ELF-1 (cell line): ENCODE data around the gene RERG.

ENCODE experiments used
- DNase-seq: peaks from one replicate; pipeline ENCODE4 v3.0.0-alpha.2; 2016; ENCODE audit warnings: low read depth, low spot score

RERG gene

DNA sequence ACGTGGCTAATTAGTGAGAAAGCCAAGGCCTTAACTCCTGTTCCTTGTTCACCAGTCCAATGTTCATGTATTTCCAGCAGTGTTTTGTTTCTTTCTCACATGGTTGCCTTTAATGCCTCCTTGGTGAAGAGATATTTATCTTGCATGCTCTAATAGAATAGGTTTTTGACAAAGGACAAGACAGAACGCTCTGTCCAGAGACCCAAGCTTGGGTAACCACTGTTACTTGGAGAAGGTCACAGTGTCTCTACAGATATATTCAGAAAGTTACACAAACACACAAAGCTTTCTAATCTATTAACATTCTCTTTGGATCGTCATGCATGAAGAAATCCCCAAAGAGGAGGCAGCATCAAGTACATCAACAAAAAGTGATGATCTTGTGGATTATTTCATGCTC lies 33.1 kb downstream of the RERG start:
- no peak for DNase-seq

DNA sequence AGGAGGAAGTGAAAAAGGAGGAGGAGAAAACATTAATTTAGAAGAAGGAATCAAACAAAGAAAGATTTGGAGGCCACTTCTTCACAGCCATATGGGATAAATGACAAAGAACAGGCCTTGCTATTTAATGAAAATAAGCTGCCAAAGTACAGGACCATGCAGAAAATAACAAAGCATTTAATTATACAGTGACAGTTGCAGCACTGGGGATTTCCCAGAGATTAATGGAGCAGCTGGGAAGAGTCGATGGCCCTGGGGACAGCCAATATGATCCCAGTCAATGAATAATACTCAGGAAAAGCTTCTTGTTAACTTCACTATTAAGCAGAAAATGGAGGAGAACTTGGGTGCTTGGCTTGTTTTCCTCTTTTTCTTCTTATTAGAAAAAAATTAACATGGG lies 34.6 kb downstream of the RERG start:
- no peak for DNase-seq

DNA sequence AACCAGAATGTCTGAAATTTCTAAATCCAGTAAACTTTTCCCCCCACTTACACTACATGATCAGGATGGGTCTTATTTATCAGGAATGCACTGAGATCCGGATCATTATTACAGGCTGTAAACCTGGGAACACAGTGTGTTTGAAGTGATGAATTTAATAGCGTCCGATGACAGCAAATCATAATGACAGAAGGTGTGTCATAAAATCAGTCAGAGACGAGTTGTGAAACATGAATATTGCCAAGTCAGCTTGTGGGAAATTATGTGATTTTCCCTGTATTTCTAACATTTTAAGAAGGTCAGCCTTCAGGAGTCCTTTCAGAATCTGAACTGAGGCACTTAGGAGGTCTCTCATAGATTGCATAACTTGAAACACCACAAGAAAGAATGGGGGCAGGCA lies 36.7 kb downstream of the RERG start:
- no peak for DNase-seq

DNA sequence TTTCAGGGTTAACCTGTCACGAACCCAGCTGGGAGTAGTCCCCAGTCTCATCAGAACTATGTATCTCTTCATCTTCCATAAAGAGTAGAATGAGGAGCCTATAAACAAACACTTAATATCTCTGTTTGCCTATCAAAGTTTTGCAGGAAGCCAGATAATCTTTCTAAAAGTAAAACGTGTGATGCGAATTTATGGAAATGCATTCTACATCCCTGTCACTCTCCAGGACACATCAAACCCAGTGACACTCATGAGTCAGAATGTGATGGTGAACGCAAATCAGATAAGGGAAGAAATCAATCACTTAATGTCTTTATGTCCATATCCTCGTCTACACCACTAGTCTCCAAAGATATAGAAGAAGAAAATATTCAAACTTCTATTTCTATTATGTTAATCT lies 37.4 kb downstream of the RERG start:
- DNase-seq: no peak

DNA sequence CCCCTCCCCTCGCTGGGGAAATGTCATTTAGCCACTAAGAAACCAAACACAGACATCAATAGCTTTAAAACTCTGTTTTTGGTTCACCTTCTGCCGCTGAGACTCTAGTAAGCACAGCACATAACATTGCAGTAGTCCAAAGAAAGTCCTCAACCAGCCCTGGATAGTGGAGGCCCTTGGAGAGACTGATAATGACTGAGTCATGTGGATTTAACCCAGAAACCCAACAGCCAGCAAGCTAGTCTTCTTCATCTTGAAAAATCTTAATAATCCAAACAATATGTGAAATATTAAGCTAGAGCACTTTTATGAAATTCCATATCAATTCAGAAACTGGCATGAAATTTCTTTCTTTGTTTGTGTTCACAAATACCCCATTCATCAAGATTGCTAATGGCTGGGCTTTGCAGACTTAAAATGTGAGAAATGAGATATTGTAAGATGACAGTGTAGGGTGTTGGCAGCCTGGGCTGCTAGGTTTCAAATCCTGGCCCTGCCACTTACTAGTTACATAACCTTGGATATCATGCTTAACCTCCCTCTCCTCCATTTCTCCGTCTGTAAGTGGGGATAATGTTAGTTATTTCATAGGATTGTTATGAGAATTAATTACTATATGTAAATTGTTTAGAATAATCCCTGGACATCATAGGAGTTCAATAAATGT lies 40.1 kb downstream of the RERG start:
- DNase-seq: no peak

DNA sequence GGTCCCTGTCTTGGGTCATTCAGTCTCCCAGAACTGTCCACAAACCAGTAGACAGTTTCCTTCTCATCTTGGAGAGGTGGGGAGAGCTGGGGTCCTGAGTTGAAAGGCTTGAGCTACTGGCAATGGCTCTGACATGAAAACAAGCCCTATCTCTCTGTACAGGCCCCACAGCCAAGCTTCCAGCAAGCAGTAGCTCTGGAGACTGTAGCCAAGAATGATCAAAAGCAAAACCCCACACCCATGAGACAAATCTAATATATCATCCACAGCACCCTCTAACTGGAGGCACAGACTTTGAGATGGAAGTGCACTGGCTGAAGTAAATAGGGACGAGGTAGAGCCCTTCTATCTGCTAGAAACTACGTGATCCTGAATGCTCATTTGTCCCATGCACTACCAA lies 40.9 kb downstream of the RERG start:
- DNase-seq: no peak

DNA sequence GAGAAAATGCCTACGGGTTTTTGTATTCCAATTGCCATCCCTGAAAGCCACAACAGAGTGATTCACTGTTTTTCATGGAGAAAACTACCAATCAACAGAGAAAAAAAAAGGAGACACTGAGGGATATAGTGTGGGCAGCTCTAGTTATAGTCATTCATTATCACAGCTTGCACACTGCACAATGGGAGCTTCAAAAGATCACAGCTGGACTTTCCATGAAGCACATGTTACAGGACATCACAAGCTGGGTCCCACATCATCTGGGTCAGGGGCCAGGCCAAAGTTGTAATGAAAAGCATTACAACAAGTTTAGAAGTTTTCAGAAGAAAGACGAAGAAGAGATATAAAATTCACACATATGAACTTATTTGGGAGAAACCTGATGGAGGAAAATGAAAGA lies 41.5 kb downstream of the RERG start:
- no peak for DNase-seq

DNA sequence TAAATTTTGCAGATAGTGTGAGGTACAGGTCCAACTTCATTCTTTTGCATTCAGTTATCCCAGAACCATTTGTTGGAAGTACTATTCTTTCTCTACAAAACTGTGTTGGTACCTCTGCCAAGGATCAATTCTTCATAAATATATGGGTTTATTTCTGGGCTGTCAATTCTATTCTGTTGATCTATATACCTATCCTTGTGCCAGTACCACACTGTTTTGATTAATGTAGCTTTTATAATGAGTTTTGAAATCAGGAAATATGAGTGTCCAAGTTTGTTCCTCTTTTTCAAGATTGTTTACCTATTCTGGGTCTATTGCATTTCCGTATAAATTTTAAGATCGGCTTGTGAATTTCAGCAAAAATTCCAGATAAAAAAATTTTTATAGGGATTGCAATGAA lies 48.1 kb downstream of the RERG start:
- DNase-seq: no peak

DNA sequence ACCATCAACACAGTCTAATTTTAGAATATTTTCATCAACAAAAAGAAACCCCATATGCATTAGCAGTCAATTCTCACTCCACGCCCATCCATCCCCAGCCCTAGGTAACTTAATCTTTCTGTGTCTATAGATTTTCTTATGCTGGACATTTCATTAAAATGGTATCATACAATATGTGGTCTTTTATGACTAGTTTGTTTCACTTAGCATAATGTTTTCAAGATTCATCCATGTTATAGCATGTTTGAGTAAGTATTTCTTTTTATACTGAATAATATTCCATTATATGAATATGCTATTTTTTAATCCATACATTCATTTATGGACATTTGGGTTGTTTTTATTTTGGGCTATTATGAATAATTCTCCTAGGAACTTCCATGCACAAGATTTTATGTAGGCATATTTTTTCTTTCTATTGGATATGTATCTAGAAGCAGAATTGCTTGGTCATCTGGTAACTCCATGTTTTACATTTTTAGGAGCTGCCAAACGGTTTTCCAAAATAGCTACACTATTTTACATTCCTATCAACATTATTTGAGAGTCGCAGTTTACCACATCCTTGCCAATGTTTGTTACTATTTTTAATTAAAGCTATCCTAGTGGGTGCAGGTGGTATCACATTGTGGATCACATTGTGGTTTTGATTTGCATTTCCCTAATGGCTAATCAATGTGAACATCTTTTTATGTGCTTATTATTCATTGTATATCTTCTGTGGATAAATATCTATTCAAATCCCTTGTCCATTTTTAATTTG lies 49.0 kb downstream of the RERG start:
- DNase-seq: no peak

DNA sequence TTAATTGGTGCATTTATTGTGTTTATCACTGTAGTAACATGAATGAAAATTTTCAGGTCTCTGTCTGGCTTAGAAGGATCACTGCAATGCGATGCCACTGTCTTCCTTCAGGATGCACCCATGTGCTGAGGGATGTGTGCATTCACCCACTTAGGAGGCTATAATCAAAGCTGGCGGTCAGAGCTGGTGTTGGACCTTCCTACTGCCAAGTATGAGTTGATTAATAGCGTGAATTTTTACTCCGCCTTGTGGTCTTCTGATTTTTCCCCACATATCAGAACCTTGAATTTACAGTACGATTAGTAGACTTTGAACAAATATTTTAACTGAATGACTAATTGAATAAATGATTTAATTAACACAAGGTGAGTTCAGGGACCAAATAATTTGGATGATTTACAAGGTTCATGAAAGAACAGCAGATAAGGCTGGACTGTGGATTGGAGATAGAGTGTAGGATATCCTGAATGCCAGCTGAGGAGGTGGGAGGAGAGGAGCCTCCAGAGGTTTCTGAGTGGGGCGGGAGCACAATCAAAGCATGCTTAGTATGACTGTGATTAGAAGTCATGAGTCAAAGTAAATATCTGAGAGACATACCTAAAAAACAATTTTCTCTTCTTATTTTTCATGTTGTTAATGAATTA lies 50.1 kb downstream of the RERG start:
- no peak for DNase-seq

DNA sequence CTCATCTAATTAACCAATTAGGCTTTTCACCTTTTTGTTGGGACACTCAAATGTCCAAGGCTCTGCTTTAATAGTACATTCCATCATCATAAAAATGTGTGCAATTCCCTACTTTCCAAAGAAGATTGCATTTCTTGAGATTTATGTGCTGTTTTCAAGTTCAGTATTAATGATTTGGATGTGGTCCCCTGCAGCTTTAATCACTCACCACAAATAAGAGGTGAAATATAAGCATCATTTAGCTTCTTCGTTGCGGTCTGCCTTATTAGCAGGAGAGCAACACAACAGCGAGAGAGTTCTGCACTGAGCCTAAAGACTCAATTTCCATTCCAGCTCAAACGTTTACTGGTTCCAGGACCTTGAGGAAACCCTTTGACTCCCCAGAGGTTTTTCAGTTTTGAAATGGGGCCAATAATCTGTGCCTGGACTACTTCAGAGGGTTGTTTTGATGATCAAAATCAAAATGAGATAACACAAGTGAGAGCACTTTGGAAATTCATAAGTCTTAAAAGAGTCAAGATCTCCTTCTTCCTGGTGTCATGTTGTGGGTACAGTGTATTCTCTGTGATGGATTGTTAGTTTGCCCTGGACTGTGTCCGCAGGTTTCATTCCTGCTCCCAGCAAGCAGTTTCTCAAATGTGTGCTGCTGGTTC lies 53.1 kb downstream of the RERG start:
- DNase-seq: no peak

DNA sequence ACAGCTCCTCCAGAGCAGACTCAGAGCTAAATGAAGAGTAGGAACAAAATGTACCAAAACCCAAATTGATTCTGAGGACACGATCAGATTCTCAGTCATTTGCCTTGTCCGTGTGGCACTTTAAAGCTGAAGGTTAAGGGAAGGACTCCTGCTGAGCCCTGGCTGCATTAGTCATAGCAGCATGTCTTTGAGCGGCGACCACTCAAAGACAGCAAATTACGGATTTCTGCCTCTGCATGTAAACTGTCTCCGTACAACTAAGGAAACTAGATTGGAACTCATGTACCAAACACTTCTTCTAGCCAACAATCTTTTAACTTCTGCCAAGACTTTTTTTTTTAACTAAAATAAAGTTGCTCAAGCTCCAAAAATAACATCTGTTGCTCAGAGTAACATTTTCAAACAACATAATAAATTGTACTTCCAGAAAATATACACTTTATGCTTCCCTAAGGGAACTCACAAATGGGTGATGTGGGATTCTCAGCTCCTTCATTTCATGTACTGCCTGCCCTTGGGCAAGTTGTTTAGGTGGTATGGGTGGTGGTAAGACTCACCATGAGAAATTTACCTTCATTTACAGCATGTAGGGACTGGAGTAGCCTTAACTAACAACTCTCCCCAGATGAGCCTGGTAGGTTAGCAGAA lies 56.1 kb downstream of the RERG start:
- no peak for DNase-seq

DNA sequence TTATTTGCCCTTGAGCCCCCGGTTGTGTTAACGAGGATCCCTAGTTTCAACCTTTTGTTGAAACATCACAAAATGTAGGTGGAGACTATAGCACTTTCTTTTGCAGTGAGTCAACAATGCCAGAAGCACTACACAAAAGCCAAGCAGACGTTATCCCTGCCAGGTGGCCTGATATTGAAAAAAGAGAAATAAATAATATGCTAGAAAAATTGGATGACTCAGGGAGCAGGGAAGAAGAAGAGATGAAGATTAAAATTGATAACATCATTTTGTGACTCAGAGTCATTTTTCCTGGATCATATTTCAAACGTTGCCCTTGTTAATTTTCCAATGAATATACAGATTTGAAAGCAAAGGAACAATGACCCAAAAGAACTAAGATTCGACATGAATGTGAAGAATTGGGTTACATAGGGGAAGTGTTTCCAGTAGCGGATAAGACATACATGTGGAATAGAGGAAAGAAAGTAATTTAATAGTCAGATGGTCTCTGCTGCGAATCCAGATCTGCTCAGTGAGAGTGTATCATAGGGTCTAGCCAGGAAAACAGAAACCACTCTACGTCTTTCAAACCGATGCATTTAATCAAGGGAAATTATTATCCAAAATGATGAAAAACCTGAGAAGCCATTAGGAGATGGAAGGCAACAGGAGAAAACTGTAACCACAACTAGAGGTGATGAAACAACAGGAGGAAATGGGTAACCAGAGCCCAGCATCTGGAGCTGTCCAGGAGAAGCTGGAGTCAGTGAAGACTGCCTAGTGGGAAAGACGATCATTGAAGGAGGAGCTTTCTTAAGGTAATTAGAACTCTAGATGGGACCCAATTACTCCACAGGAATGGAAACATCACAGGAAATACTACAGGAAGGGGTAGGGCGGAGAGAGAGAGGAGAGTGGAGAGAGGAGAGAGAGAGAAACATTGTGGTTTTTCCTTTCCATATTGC lies 57.9 kb downstream of the RERG start:
- no peak for DNase-seq

DNA sequence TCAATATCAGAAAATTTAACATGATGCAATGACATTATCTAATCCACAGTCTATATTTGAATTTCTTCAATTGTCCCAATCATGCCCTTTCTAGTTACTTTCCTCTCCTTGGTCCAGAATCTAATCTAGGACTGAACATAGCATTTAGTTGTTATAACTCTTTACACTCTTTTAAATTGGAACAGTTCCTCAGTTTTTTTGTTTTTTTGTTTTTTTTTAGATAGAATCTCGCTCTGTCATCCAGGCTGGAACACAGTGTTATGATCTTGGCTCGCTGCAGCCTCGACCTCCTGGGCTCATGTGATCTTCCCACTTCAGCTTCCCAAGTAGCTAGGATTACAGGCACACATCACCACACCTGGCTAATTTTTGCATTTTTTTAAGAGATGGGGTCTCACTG lies 63.1 kb downstream of the RERG start:
- no peak for DNase-seq

DNA sequence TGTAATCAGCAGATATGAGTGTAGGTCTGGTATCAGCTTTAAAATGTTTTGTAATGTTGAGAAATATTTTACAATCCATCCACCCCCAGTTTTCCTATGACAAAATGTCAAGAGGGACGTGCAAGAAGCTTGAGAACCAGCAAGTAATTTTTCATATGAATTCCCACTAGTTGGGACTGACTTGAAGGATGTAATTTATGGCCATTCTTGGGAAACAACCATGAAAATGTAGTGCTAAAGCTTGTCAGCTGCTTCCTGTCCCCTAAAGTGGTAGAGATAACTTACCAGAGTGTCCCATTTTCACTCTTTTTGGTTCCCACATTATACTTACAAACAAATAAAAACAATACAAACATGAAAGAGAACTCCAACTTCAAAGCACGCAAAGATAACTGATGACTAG lies 63.9 kb downstream of the RERG start:
- DNase-seq: no peak

DNA sequence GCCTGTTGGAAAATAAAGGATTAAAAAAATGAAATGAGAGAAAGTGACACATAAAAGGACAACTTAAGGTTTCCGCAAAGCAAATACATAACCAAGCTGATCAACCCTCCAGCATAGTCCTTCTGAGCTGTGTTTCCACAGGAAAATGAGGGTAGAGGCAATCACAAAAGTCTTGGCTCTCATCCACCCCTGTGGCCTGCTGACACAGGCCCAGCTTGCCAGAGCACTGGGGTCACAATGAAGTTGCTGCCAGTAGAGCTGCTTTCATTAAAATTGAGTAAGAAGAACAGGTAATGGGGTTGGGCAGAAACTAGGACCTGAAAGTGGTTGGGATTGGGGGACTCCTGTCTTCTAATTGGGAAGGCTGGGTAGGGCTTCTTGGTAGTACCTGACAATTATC lies 65.9 kb downstream of the RERG start:
- DNase-seq: peak; percentile 10

DNA sequence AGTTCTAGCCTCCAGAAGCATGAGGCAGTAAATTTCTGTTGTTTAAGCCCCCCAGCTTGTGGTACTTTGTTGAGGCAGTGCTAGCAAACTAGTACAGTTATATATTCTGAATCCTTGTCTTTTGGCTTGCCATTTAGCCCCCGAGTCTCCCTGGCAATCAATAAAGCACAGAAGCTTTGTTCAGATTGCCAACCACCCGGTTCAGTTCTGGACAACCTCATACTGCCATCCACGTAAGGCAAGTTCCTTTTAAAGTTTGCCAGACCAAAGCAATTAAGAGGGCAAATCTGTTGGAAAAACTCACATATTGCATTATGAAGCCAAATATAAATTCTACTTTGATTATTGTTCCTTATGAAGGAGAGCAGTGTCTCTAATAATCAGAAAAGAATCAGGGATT lies 67.1 kb downstream of the RERG start:
- no peak for DNase-seq

DNA sequence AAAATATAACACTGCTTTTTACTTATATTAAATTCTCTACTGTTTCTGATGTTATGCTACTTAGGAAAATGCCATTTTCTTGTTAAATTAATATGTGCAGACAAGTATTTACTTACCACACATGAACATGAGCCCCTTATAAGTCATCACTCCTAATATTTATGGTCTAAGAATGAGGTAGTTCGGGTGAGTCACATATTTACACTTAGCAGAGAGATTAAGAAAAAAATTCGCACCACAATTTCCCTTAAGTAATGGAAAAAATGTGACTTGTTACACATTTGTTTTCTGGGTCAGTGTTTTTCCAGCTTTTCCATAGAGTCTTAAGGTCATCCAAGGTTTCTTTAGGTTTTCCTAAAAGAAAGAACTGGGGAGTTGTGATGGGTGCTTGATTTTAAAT lies 68.3 kb downstream of the RERG start:
- DNase-seq: no peak

DNA sequence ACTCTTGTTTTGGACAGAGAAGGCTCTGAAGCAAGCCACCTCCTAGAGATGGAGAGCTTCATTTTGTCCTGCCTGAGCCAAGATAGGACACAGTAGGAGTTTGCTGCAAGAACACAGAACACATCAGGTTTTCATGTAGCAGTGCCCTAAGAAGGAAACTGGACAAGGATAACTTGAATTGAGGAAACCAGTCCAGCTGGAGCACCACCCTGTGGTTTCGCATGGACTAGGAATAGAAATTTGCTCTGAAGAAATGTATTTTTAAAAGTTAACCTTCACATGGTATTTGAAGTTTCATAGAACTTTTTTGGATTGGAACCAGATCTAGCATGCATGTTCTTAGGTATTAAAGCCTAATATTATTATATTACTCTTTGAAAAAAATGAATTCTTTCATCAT lies 68.8 kb downstream of the RERG start:
- no peak for DNase-seq

DNA sequence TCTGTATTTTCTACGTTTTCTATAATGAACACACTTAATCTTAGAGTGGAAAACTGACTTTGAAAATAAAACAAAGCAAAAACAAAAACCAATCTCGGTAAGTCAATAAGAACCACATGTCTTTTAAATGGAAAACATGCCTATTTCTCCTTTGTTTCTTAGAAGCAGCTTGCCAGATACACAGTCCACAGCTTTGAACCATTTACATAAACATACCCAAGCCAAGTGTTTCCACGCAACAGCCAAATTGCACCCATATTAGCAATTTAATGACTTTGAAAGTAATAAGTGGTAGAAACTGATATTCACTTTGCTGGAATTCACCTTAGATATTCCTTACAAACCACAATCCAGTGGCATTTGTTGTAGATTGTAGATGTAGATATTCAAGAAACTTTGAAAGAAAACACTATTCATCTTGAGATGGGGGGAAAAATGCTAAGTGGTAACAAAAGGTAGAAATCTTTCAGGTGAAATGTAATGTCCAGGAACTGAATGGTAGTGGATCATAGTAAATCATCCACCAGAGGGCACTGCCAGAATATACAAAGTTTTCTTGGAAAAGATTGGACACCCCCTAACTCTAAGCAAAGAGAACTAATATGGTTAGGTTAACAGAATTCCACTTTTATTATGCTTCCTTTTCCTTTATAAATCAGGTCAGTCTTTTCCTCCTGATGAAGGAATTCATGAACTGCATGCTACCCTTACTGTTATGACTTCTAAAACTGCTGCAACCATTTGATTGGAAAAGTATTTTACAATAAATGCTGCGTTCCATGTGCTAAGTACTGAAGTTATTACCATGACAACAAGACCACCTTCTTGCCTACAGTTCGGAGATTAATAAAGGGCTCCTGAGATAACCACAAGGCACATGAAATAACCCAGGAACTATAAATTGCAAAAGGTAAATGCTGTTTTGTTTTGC lies 69.8 kb downstream of the RERG start:
- no peak for DNase-seq
